OCI-LY3 (cell line): ENCODE measurements around the gene VDAC1.
A peak's percentile ranks its signal among the peaks of the same experiment; 100 is the strongest.

Source experiments
- H2AFZ ChIP-seq: fragments of 200-600, 300-600 bp; shearing (Covaris generic); 2 replicates; pipeline ENCODE4 v1.6.0; 2014; ENCODE audit warnings: antibody characterized with exemption, low read depth, low read length
- H3K27ac ChIP-seq: fragments of 200-600, 300-600 bp; sonication (generic); 2 replicates; pipeline ENCODE4 v1.5.1; 2014; ENCODE audit warnings: mild to moderate bottlenecking, low read length, moderate library complexity, mixed read lengths
- H3K27me3 ChIP-seq: fragments of 200-600, 300-600 bp; sonication (generic); 2 replicates; pipeline ENCODE4 v1.6.1; 2014; ENCODE audit warnings: low read depth, low read length, mixed read lengths
- H3K36me3 ChIP-seq: fragments of 200-600, 300-600 bp; sonication (generic); replicated peaks from 2 replicates; pipeline ENCODE3; 2014; ENCODE audit warnings: low read depth, low read length, mixed read lengths
- H3K4me1 ChIP-seq: fragments of 300-600, 200-600 bp; sonication (generic); 2 replicates; pipeline ENCODE4 v1.6.1; 2014; ENCODE audit warnings: low read length, mixed read lengths
- H3K4me2 ChIP-seq: fragments of 200-600, 300-600 bp; sonication (generic); 2 replicates; pipeline ENCODE4 v1.6.1; 2014; ENCODE audit warnings: low read length, mixed read lengths
- H3K4me3 ChIP-seq: fragments of 300-600, 200-600 bp; sonication (generic); 2 replicates; pipeline ENCODE4 v1.5.1; 2014; ENCODE audit warnings: antibody characterized with exemption, mild to moderate bottlenecking, low read length, moderate library complexity
- H3K79me2 ChIP-seq: fragments of 300-600, 200-600 bp; shearing (Covaris generic); 2 replicates; pipeline ENCODE4 v1.6.1; 2014; ENCODE audit warnings: mild to moderate bottlenecking, low read length, mixed read lengths
- H3K9ac ChIP-seq: fragments of 300-600, 200-600 bp; shearing (Covaris generic); 2 replicates; pipeline ENCODE4 v1.6.0; 2014; ENCODE audit warnings: mild to moderate bottlenecking, low read length, moderate library complexity
- H3K9me3 ChIP-seq: fragments of 200-600, 300-600 bp; shearing (Covaris generic); 2 replicates; pipeline ENCODE4 v1.6.1; 2014; ENCODE audit warnings: low read length, mixed read lengths; ENCODE audit not compliant: insufficient read depth
- H4K20me1 ChIP-seq: fragments of 200-600, 300-600 bp; sonication (generic); 2 replicates; pipeline ENCODE4 v1.6.1; 2016; ENCODE audit warnings: low read length, mixed read lengths; ENCODE audit not compliant: insufficient read depth
- CTCF ChIP-seq: fragments of 200-600, 300-600 bp; sonication (generic); IDR thresholded peaks from 2 replicates; pipeline ENCODE4 v1.5.1; 2014; ENCODE audit warnings: antibody characterized with exemption, low read length, low read depth
- EZH2phosphoT487 ChIP-seq: fragments of 200-600 bp; shearing (Covaris generic); IDR thresholded peaks from 2 replicates; pipeline ENCODE4 v1.6.1; 2018; ENCODE audit warnings: antibody characterized with exemption, mixed run types, low read depth

VDAC1 gene

DNA sequence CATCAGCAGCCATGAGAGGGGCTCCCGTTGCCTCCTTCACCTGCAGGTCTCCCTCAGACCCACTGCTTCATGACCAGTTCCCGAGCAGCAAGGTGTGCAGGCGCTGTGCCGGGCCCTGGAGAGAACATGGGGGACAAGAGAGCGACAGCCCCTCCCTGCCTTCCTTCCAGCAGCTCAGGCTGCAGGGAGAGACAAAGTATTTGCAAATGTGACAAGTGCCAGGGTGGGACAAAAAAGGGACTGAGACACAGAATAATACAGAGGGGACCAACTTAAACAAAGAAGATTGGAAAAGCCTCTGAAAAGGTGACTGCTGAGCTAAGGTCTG is 22.5 kb upstream of the VDAC1 start:
- no peak overlapping the region for H3K4me3 ChIP-seq
- no peak overlapping the region for H3K9ac ChIP-seq
- no peaks in the 10 kb centered on the region for H4K20me1 ChIP-seq
- H3K9me3 ChIP-seq: no peaks in the 10 kb centered on the region
- peaks cover 33% of the 10 kb centered on the region for H3K4me1 ChIP-seq
- H2AFZ ChIP-seq: no peak overlapping the region
- H3K79me2 ChIP-seq: no peaks in the 10 kb centered on the region
- no peaks in the 10 kb centered on the region for H3K36me3 ChIP-seq
- no peak overlapping the region for H3K4me2 ChIP-seq
- H3K27ac ChIP-seq: no peak overlapping the region
- H3K27me3 ChIP-seq: no peaks in the 10 kb centered on the region
- TF ChIP-seq EZH2phosphoT487 (no peak), CTCF (no peak)

DNA sequence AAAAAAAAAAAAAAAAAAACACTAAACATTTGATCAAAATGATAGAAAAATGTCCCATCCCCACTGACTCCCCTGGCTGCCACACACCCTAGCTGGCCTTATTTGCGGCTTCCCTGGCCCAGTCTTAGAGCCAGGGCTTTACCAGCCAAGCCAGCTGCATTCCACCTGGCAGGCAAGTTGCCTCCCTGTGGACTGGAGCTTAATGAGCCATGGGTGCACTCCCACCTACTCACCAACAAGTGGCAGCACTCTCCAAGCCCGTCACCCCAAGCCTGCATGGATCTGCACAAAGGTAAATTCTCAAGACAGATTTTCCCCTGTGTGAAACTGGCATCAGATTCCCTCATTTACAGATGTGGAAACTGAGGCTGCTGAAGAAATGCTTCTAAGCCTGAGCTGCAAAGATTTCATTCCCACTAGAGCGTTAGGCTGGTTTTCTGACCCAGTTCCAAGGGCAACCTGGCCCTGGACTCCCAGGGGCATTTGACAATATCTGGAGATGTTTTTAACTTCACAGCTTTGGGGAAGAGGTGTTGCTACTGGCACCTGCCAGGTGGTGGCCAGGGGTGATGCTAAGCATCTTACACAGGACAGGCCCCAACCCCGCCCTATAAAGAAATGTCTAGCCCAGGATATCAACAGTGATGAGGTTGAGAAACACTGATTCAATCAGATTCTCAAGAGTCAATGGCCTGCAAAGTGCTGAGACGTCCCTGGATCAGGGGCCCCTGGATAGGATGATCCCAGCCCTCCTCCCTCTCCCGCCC is 21.9 kb upstream of the VDAC1 start:
- no peaks in the 10 kb centered on the region for H3K36me3 ChIP-seq
- no peak overlapping the region for H3K27ac ChIP-seq
- H3K9me3 ChIP-seq: no peaks in the 10 kb centered on the region
- peak; percentile 57 for TF ChIP-seq CTCF
- TF ChIP-seq EZH2phosphoT487: no peak
- no peak overlapping the region for H3K4me2 ChIP-seq
- peaks cover 30% of the 10 kb centered on the region for H3K4me1 ChIP-seq
- no peak overlapping the region for H2AFZ ChIP-seq
- H4K20me1 ChIP-seq: no peaks in the 10 kb centered on the region
- H3K4me3 ChIP-seq: no peak overlapping the region
- H3K79me2 ChIP-seq: no peaks in the 10 kb centered on the region
- no peak overlapping the region for H3K9ac ChIP-seq
- H3K27me3 ChIP-seq: no peaks in the 10 kb centered on the region

- Histone ChIP-seq H3K9me3 (no peaks in the 10 kb centered on the region), H3K36me3 (no peaks in the 10 kb centered on the region), H3K4me3 (no peak overlapping the region), H3K27ac (no peak overlapping the region), H4K20me1 (no peaks in the 10 kb centered on the region), H3K4me2 (no peak overlapping the region), H3K4me1 (peaks cover 24% of the 10 kb centered on the region), H3K27me3 (no peaks in the 10 kb centered on the region), H3K9ac (no peak overlapping the region), H2AFZ (no peak overlapping the region), H3K79me2 (no peaks in the 10 kb centered on the region)
- TF ChIP-seq CTCF (no peak), EZH2phosphoT487 (no peak)
Observed at GRCh38 chr5:134025786-134026185, 21.0 kb upstream of the VDAC1 start.

GRCh38 chr5:134024811-134025210 is 20.0 kb upstream of the VDAC1 start:
- H4K20me1 ChIP-seq: no peaks in the 10 kb centered on the region
- no peaks in the 10 kb centered on the region for H3K27me3 ChIP-seq
- no peak overlapping the region for H3K9ac ChIP-seq
- H3K9me3 ChIP-seq: no peaks in the 10 kb centered on the region
- TF ChIP-seq CTCF: no peak
- no peak for TF ChIP-seq EZH2phosphoT487
- H3K4me2 ChIP-seq: no peak overlapping the region
- H3K27ac ChIP-seq: no peak overlapping the region
- peaks cover 14% of the 10 kb centered on the region for H3K4me1 ChIP-seq
- H3K4me3 ChIP-seq: no peak overlapping the region
- no peaks in the 10 kb centered on the region for H3K79me2 ChIP-seq
- no peaks in the 10 kb centered on the region for H3K36me3 ChIP-seq
- no peak overlapping the region for H2AFZ ChIP-seq
